Panc1 (cell line): ENCODE results near the gene MAP4K4.

Experiments
- CTCF ChIP-seq: fragments of 450-650 bp; IDR thresholded peaks from 2 replicates; pipeline ENCODE4 v1.5.1; 2017; ENCODE audit warnings: mild to moderate bottlenecking
- POLR2AphosphoS5 ChIP-seq: IDR thresholded peaks from 2 replicates; pipeline ENCODE4 v1.6.1; 2012; ENCODE audit warnings: mild to moderate bottlenecking, low read depth, low read length, moderate library complexity
- REST ChIP-seq, 2 experiments: IDR thresholded peaks; 2 replicates each; pipeline ENCODE4 v1.6.1; 2011 to 2012; ENCODE audit warnings: low read depth in 2 of 2, control low read depth in 1 of 2, low read length in 1 of 2, mild to moderate bottlenecking in 1 of 2, moderate library complexity in 1 of 2; ENCODE audit not compliant: insufficient read depth in 1 of 2
- SIN3A ChIP-seq: IDR thresholded peaks from 2 replicates; pipeline ENCODE4 v1.6.1; 2012; ENCODE audit warnings: low read depth, mild to moderate bottlenecking, low read length, moderate library complexity, borderline replicate concordance; ENCODE audit not compliant: insufficient read depth
- TCF7L2 ChIP-seq: IDR thresholded peaks from 2 replicates; pipeline ENCODE4 v1.6.1; 2011; ENCODE audit warnings: mild to moderate bottlenecking, low read depth, low read length, inconsistent platforms

- TF ChIP-seq CTCF (no peak), POLR2AphosphoS5 (no peak), SIN3A (no peak), TCF7L2 (no peak), REST (IDR thresholded peaks at IDR 0.05; ENCODE audit: insufficient read depth in 1 of 2, low read depth in 2 of 2, low read length in 1 of 2) (no peak)
Observed at GRCh38 chr2:101901241-101901640, 203.7 kb downstream of the MAP4K4 start.
